Kidney epithelial cell (primary cell): ENCODE measurements around the gene IGHMBP2. TPM values are rescaled to one million over a fixed set of nuclear protein-coding genes. Genes with fewer than 3 reads are reported as not detected.

Experiments
- DNase-seq: peaks from one replicate; pipeline ENCODE4 v3.0.0-alpha.2; 2010; ENCODE audit warnings: low read depth
- H3K27me3 ChIP-seq: 2 replicates; pipeline ENCODE4 v1.6.0; 2011; ENCODE audit warnings: low read length; ENCODE audit not compliant: control insufficient read depth, insufficient read depth
- H3K36me3 ChIP-seq: 2 replicates; pipeline ENCODE4 v1.5.1; 2011; ENCODE audit warnings: low read length; ENCODE audit not compliant: control insufficient read depth, insufficient read depth
- H3K4me3 ChIP-seq: 2 replicates; pipeline ENCODE4 v1.5.1; 2011; ENCODE audit warnings: low read depth, mild to moderate bottlenecking, control low read depth, low read length
- CTCF ChIP-seq: IDR thresholded peaks from 2 replicates; pipeline ENCODE4 v1.5.1; 2011; ENCODE audit warnings: mild to moderate bottlenecking, moderate library complexity, low read length, control low read depth, inconsistent platforms; ENCODE audit not compliant: insufficient read depth, poor library complexity, severe bottlenecking
- total RNA-seq: library from RNA; depleted of rRNA; stranded (reverse); fragments of >200 nt; gene quantifications from 2 replicates; pipeline ENCODE4 v1.2.3, GENCODE V29; 2015

Gene IGHMBP2
- total RNA-seq, 1 donor from 2014 or later, result 12.4 TPM

GRCh38 chr11:68892576-68892975 is 11.1 kb upstream of the IGHMBP2 start:
- TF ChIP-seq CTCF, result no peak
- Histone ChIP-seq H3K27me3 (no peaks in the 10 kb centered on the region), H3K4me3 (no peak overlapping the region), H3K36me3 (peaks cover 3% of the 10 kb centered on the region)
- DNase-seq, result no peak

DNA sequence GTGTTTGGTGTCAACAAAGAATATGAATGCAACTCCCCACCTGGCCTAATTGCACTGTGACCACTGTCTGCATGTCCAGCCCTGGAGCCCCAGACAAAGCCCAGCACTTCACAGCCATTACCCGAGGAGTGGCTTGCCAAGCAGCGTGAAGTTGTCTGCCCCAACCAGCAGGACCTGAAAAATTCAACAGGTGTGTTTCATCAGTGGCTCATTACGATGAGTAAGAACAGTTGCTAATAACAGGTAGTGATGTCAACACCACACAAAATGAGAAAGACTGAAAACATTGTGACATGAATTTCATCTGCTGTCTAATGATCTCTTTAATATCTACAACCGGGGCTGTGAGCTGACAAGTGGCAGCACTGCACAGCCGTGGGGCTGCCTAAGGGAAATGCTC is 10.4 kb upstream of the IGHMBP2 start:
- Histone ChIP-seq H3K27me3 (no peaks in the 10 kb centered on the region), H3K4me3 (no peak overlapping the region), H3K36me3 (peaks cover 3% of the 10 kb centered on the region)
- no peak for DNase-seq
- TF ChIP-seq CTCF, result no peak

- Histone ChIP-seq H3K4me3 (no peak overlapping the region), H3K27me3 (no peaks in the 10 kb centered on the region), H3K36me3 (no peaks in the 10 kb centered on the region)
- DNase-seq, result no peak
- TF ChIP-seq CTCF, result no peak
Observed at GRCh38 chr11:68896171-68896959, 7.3 kb upstream of the IGHMBP2 start.

- Histone ChIP-seq H3K27me3 (no peaks in the 10 kb centered on the region), H3K4me3 (no peak overlapping the region), H3K36me3 (no peaks in the 10 kb centered on the region)
- no peak for DNase-seq
- TF ChIP-seq CTCF, result no peak
Observed at GRCh38 chr11:68897441-68897840, 6.2 kb upstream of the IGHMBP2 start.

- no peaks in the 10 kb centered on the region for H3K36me3 ChIP-seq
Observed at GRCh38 chr11:68900835-68901381, 2.8 kb upstream of the IGHMBP2 start.

More at GRCh38 chr11:68900835-68901381, 2.8 kb upstream of the IGHMBP2 start:
- no peak for TF ChIP-seq CTCF
- Histone ChIP-seq H3K27me3 (no peaks in the 10 kb centered on the region), H3K4me3 (no peak overlapping the region)
- no peak for DNase-seq
